NK-92 treated with Interleukin-12 subunit alpha and Interleukin-12 subunit beta, amount 100 ng/mL, for 24 hours (cell line): ENCODE measurements around the gene LGALS9C.
"Not testable (repeated sequence)": the region's sequence is repeated elsewhere in the genome, so short reads cannot be mapped to it uniquely, and the experiment has no call there.

Experiments used
- DNase-seq: peaks from one replicate; lab custom pipeline; 2025; lab: John Stamatoyannopoulos, UW

The LGALS9C gene

GRCh38 chr17:18476508-18477308, at the start of gene LGALS9C:
TSS of gene LGALS9C (plus strand) at chr17:18476789. CDS start at chr17:18476855, 66 bp downstream.
- DNase-seq = not testable (repeated sequence)

DNA sequence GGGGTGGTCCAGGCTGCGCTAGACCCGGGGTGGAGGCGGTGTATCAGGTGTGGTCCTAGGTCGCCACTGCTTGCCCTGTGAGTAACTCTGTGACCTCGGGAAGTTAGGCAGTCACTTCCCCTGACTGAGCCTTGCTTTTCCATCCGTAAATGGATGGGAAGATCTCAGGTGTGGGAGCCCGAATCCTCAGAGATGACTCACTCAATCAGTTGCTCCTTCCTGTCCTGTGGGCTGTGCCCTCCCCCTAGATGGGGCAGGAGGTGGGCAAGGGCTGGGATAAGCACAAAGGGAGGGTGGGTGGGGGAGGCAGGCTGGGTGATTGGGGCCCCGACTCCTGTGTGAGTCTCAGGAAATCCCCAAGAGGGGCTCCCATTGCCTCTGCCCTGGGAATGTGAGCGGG, 44.4 kb upstream of the LGALS9C start:
- not testable (repeated sequence) for DNase-seq

GRCh38 chr17:18439465-18439870, 37.1 kb upstream of the LGALS9C start:
- DNase-seq = not testable (repeated sequence)

DNA sequence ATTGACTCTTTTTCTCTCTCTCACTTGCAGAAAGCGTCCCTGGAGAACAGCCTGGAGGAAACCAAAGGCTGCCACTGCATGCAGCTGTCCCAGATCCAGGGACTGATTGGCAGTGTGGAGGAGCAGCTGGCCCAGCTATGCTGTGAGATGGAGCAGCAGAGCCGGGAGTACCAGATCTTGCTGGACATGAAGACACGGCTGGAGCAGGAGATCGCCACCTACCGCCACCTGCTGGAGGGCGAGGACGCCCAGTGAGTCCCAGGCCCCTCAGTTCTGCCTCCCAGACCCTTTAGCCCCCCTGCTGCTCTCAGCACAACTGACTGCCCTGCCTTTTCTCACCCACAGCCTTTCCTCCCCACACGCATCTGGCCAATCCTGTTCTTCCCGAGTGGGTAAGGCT, 34.5 kb upstream of the LGALS9C start:
- not testable (repeated sequence) for DNase-seq

- DNase-seq = not testable (repeated sequence)
Measured at GRCh38 chr17:18442532-18442931, 34.1 kb upstream of the LGALS9C start.

GRCh38 chr17:18447476-18448205, 28.9 kb upstream of the LGALS9C start:
- not testable (repeated sequence) for DNase-seq

DNA sequence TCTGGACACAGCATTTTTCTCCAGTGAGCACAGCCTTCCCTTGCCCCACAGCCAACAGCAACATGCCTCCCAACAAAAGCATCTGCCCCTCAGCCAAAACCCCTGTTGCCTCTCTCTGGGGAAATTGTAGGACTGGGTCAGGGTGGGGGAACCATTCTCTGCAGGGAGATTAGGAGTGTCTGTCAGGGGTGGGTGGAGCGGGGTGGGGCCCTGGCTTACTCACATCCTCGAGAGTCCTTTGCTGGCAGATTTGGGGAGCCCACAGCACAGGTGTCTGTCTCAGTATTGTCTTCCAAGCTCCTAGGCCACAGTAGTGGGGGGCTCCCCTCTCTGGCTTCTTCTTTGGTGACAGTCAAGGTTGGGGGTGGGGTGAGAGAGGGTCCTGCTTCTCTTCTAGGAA, 28.3 kb upstream of the LGALS9C start:
- not testable (repeated sequence) for DNase-seq

DNA sequence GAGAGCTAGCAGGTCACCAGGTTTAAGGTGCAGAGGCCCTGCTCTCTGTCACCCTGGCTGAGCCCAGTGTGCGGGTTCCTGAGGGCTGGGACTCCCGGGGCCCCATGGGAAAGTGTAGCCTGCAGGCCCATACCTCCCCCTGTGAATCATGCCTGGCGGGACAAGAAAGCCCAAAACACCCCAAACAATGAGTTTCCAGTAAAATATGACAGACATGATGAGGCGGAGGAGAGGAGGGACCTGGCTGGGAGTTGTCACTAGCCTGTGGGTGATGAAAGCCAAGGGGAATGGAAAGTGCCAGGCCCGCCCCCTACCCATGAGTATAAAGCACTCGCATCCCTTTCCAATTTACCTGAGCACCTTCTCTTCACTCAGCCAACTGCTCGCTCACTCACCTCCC, 26.8 kb upstream of the LGALS9C start:
- not testable (repeated sequence) for DNase-seq

DNA sequence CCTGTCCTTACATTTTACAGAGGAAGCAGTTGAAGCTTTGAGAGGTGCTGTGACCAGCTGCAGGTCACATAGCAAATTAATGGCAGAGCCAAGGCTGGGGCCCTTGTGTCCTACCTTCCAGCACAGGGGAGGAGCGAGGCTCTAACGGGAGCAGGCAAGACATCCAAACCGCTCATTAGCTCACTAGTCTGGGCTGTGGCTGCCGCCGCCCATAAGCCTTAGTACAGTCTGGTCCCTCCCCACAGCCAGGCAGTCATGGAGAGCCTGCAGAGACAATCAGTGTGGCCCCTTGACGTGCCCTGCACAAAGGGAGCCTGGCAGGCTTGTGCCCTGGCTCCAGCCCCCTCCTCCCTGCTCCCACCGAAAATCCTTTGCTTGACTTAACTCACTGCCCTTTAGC, 25.6 kb upstream of the LGALS9C start:
- not testable (repeated sequence) for DNase-seq

DNA sequence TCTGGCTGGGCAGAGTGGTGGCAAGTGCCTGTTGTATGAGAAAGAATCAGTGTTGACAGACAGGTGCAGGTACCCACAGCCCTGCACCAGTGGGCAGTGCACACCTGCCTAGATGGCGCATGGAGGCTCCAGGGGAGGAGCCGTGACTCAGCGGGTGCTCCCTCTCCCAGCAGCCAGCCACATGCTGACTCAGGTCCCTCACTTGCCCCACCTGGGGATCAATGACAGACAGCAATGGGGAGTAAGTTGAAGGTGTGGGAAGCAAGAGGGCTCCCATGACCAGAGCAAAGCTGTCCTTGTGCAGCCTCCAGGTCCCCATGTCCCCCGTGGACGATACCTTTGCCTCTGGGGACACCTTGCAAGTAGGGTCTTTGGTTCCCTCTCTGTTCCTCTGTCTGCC, 24.6 kb upstream of the LGALS9C start:
- not testable (repeated sequence) for DNase-seq

DNA sequence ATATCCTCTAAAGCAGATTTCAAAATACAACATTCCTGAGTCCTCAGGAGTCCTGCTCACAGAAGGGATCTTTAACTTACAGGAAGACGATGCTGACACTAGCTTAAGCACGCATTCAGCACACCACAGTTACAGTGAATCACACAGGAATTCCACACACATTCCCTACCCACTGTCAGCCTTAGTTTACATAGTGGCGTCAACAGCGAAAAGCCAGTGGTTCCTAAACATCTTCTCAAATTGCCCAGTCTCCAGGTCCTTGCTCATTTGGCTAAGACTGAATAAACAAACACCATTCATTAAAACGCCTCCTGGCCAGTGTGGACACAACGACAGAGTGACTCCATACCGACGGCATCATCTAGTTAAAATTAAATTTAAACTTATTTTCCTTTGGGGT, 17.6 kb upstream of the LGALS9C start:
- DNase-seq = not testable (repeated sequence)

DNA sequence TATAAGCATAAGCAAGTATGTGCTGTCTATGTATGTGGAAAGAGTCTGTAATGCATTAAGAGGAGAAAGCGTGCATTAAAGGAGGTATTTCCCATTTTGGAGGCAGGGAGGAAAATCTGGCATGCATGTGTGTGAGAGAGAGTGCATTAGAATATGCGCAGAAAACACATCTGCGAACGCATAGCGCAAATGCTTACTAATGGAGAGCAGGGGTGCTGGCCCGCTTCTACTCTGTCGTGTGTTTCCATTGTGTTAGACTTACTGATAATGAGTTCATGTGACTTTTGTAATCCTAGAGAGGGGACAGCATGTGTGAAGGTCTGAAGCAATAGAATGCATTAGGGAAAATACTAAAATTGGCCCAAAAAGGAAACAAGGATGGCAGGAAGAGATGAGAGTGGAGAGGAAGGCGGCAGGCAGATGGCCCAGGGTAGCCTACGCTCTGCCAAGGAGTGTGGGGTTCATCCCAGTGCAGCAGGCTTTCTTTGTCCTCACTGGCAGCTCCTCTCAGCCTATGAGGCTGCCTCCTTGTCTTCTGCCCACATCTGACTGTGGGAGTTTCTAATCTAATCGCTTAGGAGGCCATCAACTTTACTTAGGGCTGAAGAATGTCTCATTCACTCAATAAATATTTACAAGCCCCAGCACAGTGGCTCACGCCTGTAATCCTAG, 12.6 kb upstream of the LGALS9C start:
- not testable (repeated sequence) for DNase-seq

GRCh38 chr17:18466250-18466983, 10.2 kb upstream of the LGALS9C start:
- DNase-seq = not testable (repeated sequence)

DNA sequence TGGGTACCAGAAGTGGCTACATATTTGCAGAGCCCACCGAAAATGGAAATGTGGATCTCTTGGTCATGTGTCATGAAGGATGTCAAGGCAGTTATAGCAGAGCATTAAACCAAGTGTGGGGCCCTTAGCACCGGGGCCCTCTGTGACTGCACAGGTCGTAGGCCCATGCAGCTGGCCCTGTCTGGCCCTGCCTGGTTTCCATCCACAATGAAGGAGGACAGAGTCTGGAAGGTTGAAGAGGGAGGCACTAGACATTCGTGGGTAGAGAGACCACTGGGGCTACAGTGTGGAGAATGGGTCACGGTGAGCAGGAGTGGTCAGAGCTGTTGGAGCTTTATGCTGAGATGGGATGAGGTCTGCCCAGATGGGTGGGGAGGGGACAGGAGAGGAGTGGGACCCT, 9.6 kb upstream of the LGALS9C start:
- DNase-seq = not testable (repeated sequence)

GRCh38 chr17:18468472-18469171, 8.0 kb upstream of the LGALS9C start:
- not testable (repeated sequence) for DNase-seq

- not testable (repeated sequence) for DNase-seq
Measured at GRCh38 chr17:18469837-18470236, 6.8 kb upstream of the LGALS9C start.

DNA sequence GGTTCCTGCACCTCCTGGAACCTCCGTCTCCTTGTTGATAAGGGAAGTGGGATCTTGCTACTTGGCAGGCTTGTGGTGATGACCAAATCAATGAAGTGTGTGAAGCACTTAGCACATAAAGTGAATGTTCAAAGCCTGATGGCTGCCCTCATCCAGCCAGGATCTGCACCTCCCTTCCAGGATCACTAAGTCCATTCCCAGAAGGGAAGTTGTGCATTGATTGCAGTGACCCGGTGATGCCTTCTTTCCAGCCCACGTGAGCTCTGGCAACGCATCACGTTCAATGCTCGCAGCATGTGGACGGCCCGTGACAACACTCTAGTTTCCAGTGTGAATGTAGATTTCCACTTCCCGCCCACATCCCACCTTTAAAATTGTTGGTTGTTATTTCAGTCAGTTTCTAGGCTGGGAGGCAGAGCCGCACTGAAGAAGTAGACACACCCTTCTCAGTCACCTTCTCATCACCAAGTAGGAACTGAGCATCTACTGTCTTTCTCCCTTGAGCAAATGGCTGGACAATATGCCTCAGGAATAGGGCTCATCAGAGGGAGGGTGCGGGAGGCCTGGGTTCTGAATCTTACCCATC, 6.2 kb upstream of the LGALS9C start:
- not testable (repeated sequence) for DNase-seq

GRCh38 chr17:18473967-18474366, 2.6 kb upstream of the LGALS9C start:
- DNase-seq = not testable (repeated sequence)

DNA sequence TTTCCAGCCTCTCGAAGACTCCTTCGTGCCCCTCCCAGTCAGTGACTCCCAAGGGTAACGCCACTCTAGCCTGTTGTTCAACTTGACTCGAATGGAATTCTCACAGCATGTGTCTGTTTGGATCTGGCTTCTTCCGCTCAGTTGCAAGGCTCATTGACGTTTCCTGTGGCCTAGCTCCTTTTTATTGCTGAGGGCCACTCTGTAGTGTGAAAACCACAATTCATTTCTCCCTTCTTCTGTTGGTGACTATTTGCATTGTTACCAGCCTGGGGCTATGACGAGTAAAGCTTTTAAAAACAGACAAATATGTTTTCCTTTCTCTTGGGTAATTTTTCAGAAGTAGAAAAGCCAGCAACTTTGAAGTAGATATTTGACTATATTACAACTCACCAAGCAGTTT, 1.8 kb upstream of the LGALS9C start:
- not testable (repeated sequence) for DNase-seq

GRCh38 chr17:18477367-18477766, 778 bp downstream of the LGALS9C start:
- not testable (repeated sequence) for DNase-seq

DNA sequence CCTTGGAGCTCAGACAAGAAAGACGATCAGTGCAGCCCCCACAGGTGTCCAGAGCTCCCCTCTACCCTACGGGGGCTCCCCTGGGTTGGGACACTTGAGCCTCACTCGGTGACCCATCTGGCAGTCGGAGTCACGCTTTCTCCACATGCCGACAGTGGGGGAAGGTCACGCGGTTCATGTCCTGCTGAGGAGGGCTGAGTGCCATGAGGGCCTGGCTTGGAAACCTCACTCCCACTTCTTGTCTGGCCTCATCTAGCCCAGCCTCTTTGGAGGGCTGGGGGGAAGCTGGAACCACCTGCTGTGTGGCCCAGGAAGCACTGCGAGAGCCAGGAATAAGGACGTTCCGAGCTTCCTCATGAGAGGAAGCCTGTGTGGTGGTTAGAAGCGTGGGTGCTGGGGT, 1.8 kb downstream of the LGALS9C start:
- DNase-seq = not testable (repeated sequence)
